Transverse colon (tissue), 4 donors: ENCODE measurements around the gene NUDC. TPM values are rescaled to one million over a fixed set of nuclear protein-coding genes. Genes with fewer than 3 reads are reported as not detected.
A peak's percentile ranks its signal among the peaks of the same experiment; 100 is the strongest.

ENCODE experiments used
- DNase-seq: peaks from one replicate; pipeline ENCODE4 v3.0.0-alpha.2; 2019
- H3K27ac ChIP-seq, 4 donors: fragments of 200-600 bp; sonication (generic); 2 replicates each; pipeline ENCODE4 v1.5.1; 2016 to 2018; ENCODE audit warnings: inconsistent platforms in 4 of 4
- H3K27me3 ChIP-seq: fragments of 200-600 bp; sonication (generic); 2 replicates; pipeline ENCODE4 v1.5.1; 2017; ENCODE audit warnings: inconsistent platforms
- H3K36me3 ChIP-seq, 4 donors: fragments of 200-600 bp; sonication (generic); 2 replicates each; pipeline ENCODE4 v1.5.1; 2017 to 2019; ENCODE audit warnings: inconsistent platforms in 4 of 4
- H3K4me1 ChIP-seq, 4 donors: fragments of 200-600 bp; sonication (generic); 2 replicates each; pipeline ENCODE4 v1.5.1; 2017 to 2020; ENCODE audit warnings: inconsistent platforms in 4 of 4
- H3K4me3 ChIP-seq, 4 donors: fragments of 200-600 bp; sonication (generic); 1 replicate in 1 of 4; 2 replicates in 3 of 4; pipeline versions ENCODE4 v1.5.1 to v1.6.1; 2017 to 2019; ENCODE audit warnings: inconsistent platforms in 4 of 4
- H3K9me3 ChIP-seq, 2 donors: fragments of 200-600 bp; sonication (generic); 2 replicates each; pipeline ENCODE4 v1.5.1; 2017 to 2019; ENCODE audit warnings: inconsistent platforms in 2 of 2
- CTCF ChIP-seq, 5 experiments: fragments of 200-600 bp in 3 of 5; fragments of 450-650 bp in 2 of 5; sonication (generic) in 3 of 5; IDR thresholded peaks; 1 replicate in 2 of 5; 2 replicates in 3 of 5; pipeline ENCODE4 v1.5.1; 2016 to 2017; ENCODE audit warnings: antibody characterized with exemption in 5 of 5, inconsistent platforms in 3 of 5, mild to moderate bottlenecking in 2 of 5, moderate library complexity in 1 of 5
- EP300 ChIP-seq: sonication (generic); formaldehyde crosslinking; IDR thresholded peaks from one replicate; pipeline ENCODE4 v1.6.1; 2017; ENCODE audit warnings: antibody characterized with exemption, low read depth
- POLR2A ChIP-seq: fragments of 450-650 bp; IDR thresholded peaks from one replicate; pipeline ENCODE4 v1.6.1; 2016; ENCODE audit warnings: antibody characterized with exemption, mild to moderate bottlenecking, moderate library complexity
- POLR2AphosphoS5 ChIP-seq, 3 donors: sonication (generic); formaldehyde crosslinking; IDR thresholded peaks; one replicate each; pipeline ENCODE4 v1.6.1; 2016; ENCODE audit warnings: antibody characterized with exemption in 3 of 3
- WGBS, 2 donors: methylation state at CpG; one replicate each; pipeline ENCODE4 v1.1.5; 2018; ENCODE audit warnings: low coverage in 1 of 2; 5-methylcytosine and 5-hydroxymethylcytosine counted together
- in situ Hi-C, 4 donors: fragments of 200-750 bp; cut with MboI; loops; one replicate each; pipeline versions ENCODE4 v1.15.0 to v1.15.1; 2017; ENCODE audit warnings: low sequenced_read_pairs in 3 of 4, low pct_ligation_motif_present in 1 of 4, low pct_unique_long_range_greater_than_20kb in 1 of 4
- intact Hi-C: fragments of 100-400 bp; cut with DNase I; formaldehyde crosslinking; loops from one replicate; pipeline ENCODE4 v1.15.1; 2023; ENCODE audit warnings: low total_unique reads
- total RNA-seq, 4 donors: library from RNA; depleted of rRNA; stranded (reverse); fragments of >200 nt; gene quantifications; one replicate each; pipeline ENCODE4 v1.1.0, GENCODE V29; 2016

NUDC gene
- total RNA-seq, 4 donors from 2014 or later, result 10.8 to 39.9 (median 27.6) TPM

DNA sequence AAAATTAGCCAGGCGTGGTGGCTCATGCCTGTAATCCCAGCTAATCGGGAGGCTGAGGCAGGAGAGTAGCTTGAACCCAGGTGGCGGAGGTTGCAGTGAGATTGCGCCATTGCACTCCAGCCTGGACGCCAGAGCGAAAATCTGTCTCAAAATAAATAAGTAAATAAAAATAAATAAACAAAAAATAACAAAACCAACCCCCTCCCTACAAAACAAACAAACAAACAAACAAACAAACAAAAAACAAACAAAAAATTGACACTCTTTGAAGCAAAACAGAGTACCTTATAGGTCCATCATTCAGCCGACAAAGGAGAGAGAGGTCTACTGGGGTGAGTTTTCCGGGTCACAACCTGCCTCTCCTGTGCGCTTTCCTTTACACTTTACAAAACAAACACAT, 44.1 kb downstream of the NUDC start:
- 88 to 92% methylated on average over 7 to 9 of the region's 9 CpGs for WGBS, 2 donors
- intact Hi-C loops, result no loop called here

GRCh38 chr1:26970810-26971209, 49.3 kb downstream of the NUDC start:
- H3K27me3 ChIP-seq, result no peaks in the 10 kb centered on the region
- H3K9me3 ChIP-seq, result no peaks in the 10 kb centered on the region
- intact Hi-C loops, result no loop called here
- H3K27ac ChIP-seq, result peak overlapping the region in 2 of 4 donors; percentile 13 to 36
- in situ Hi-C loops, result no loop called here
- DNase-seq, result peak; percentile 42
- H3K4me1 ChIP-seq, result no peaks in the 10 kb centered on the region
- WGBS, 2 donors, result 44 to 48% methylated on average over 3 to 7 of the region's 7 CpGs
- peak in 2 of 3 donors; percentile 19 to 39 for TF ChIP-seq POLR2AphosphoS5 (IDR thresholded peaks at IDR 0.05)
- no peak for TF ChIP-seq POLR2A
- H3K4me3 ChIP-seq, result no peak overlapping the region
- no peaks in the 10 kb centered on the region for H3K36me3 ChIP-seq

More for the DNA sequence above, 44.1 kb downstream of the NUDC start:
- Histone ChIP-seq H3K9me3 (no peaks in the 10 kb centered on the region), H3K27me3 (peaks cover 7% of the 10 kb centered on the region), H3K36me3 (no peaks in the 10 kb centered on the region), H3K4me1 (peaks cover 0 to 8% (median 3%) of the 10 kb centered on the region in 4 donors), H3K27ac (no peak overlapping the region), H3K4me3 (no peak overlapping the region)
- no peak for TF ChIP-seq EP300
- no peak for TF ChIP-seq POLR2A
- in situ Hi-C loops, result no loop called here
- no peak for DNase-seq

- H3K27ac ChIP-seq, result no peak overlapping the region
- H3K4me1 ChIP-seq, result no peaks in the 10 kb centered on the region
- no peaks in the 10 kb centered on the region for H3K27me3 ChIP-seq
- no peak for DNase-seq
- in situ Hi-C loops (no loop called here), intact Hi-C loops (no loop called here)
- 76 to 83% methylated on average over 1 to 3 of the region's 3 CpGs for WGBS, 2 donors
- H3K4me3 ChIP-seq, result no peak overlapping the region
- no peaks in the 10 kb centered on the region for H3K36me3 ChIP-seq
- no peaks in the 10 kb centered on the region for H3K9me3 ChIP-seq
- TF ChIP-seq POLR2AphosphoS5 (IDR thresholded peaks at IDR 0.05), result no peak
- TF ChIP-seq POLR2A, result no peak
- TF ChIP-seq CTCF (IDR thresholded peaks at IDR 0.05), result no peak
- TF ChIP-seq EP300, result no peak
These were observed 50.0 kb downstream of the NUDC start for GRCh38 chr1:26971590-26971989.

DNA sequence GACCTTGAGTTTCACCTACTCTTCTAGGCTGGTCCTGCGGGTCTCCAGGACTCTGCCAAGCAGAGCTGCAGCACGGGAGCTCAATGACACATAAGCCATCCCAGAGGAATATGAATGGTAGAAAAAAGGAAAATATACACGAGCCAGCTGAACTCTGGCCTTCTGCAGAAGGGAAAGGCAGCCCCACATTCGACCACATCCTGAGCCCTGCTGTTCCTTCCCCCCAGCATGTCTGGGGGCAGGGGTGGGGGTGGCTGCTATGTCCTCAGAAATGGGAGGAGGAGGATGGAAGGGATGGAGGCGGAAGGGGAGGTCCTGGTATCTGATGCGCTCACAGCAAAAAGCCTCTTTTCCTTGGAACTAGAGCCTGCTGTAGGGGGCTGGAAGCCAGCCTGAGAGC, 50.8 kb downstream of the NUDC start:
- no peaks in the 10 kb centered on the region for H3K36me3 ChIP-seq
- H3K4me1 ChIP-seq, result no peaks in the 10 kb centered on the region
- H3K27me3 ChIP-seq, result no peaks in the 10 kb centered on the region
- DNase-seq, result no peak
- in situ Hi-C loops, result no loop called here
- no peak for TF ChIP-seq POLR2AphosphoS5 (IDR thresholded peaks at IDR 0.05)
- no peak for TF ChIP-seq EP300
- TF ChIP-seq CTCF (IDR thresholded peaks at IDR 0.05), result no peak
- TF ChIP-seq POLR2A, result no peak
- H3K9me3 ChIP-seq, result no peaks in the 10 kb centered on the region
- no peak overlapping the region for H3K27ac ChIP-seq
- H3K4me3 ChIP-seq, result no peak overlapping the region
- 51 to 57% methylated on average over 5 to 6 of the region's 6 CpGs for WGBS, 2 donors
- intact Hi-C loops, result no loop called here

- Histone ChIP-seq H3K4me1 (no peaks in the 10 kb centered on the region), H3K27ac (no peak overlapping the region), H3K27me3 (no peaks in the 10 kb centered on the region), H3K4me3 (no peak overlapping the region), H3K36me3 (no peaks in the 10 kb centered on the region), H3K9me3 (no peaks in the 10 kb centered on the region)
- in situ Hi-C loops (no loop called here), intact Hi-C loops (no loop called here)
- no peak for DNase-seq
- TF ChIP-seq CTCF (IDR thresholded peaks at IDR 0.05), result no peak
- TF ChIP-seq EP300, result no peak
- no peak for TF ChIP-seq POLR2AphosphoS5 (IDR thresholded peaks at IDR 0.05)
- no peak for TF ChIP-seq POLR2A
- WGBS, 2 donors, result 71 to 86% methylated on average over 1 to 4 of the region's 4 CpGs
These were observed 51.3 kb downstream of the NUDC start for GRCh38 chr1:26972821-26973220.
